Tongue (tissue), 2 donors: ENCODE measurements around the gene MCTP2. TPM values are rescaled to one million over a fixed set of nuclear protein-coding genes. Genes with fewer than 3 reads are reported as not detected.
"Not testable (repeated sequence)": the region's sequence is repeated elsewhere in the genome, so short reads cannot be mapped to it uniquely, and the experiment has no call there.

ENCODE experiments used
- DNase-seq: peaks from one replicate; pipeline ENCODE4 v3.0.0-alpha.2; 2015
- total RNA-seq: library from RNA; depleted of rRNA; stranded (reverse); fragments of >200 nt; gene quantifications from one replicate; pipeline ENCODE4 v1.2.3, GENCODE V29; 2014

MCTP2 gene
- total RNA-seq, 1 donor from 2014 or later = 16.6 TPM

DNA sequence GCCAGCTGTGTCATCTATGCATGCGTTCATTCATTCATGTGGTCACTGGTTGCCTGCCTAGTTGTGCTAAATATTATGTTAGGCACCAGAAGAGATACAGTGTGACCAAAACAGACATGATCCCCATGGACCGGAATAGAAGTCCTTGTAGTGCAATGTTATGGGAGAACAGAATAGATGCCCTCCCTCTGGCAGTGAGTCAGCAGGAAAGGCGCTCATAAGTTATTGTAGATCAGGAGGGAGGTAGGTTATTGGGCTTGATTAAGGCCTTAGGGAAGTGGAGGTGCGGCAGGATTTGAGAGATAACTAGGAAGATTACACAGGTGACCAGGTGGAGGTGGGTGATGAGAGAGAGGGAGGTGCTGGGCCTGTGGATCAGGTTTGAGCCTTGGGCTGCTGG, 5.2 kb downstream of the MCTP2 start:
- DNase-seq = no peak

DNA sequence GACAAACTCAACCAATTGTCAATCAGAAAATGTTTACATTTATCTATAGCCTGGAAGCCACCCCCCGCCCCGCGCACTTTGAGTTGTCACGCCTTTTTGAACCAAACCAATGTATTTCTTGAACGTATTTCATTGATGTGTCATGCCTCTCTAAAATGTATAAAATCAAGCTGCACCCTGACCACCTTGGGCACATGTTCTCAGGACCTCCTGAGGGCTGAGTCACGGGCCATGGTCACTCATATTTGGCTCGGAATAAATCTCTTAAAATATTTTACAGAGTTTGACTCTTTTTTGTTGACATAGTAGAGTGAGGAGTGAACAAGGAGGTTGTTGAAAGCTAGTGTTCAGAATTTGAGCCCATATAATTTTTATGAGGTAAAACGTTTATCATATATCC, 6.5 kb downstream of the MCTP2 start:
- DNase-seq = no peak

- DNase-seq = no peak
Observed at GRCh38 chr15:94238539-94239118, 7.3 kb downstream of the MCTP2 start.

- peak; percentile 46 for DNase-seq
Observed at GRCh38 chr15:94239474-94239873, 8.1 kb downstream of the MCTP2 start.

GRCh38 chr15:94240480-94240879, 9.1 kb downstream of the MCTP2 start:
- DNase-seq = no peak

DNA sequence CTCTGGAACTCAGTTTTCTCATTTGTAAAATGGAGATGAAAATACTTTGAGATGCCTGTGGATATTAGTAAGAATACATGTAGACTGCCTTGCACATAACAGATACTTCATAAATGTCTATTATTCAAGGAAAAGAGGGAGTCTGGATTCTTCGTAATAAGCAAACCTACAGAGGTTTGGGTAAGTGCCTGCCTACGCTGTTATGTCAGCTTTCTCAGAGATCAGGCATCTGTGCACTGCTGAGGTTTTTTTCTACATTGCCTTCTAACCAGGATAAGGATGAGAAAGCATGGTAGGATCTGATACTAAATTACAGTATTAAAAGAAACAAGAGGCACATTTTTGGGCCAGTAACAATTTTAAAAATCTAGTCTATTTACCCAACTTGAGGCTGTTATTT, 10.9 kb downstream of the MCTP2 start:
- no peak for DNase-seq

DNA sequence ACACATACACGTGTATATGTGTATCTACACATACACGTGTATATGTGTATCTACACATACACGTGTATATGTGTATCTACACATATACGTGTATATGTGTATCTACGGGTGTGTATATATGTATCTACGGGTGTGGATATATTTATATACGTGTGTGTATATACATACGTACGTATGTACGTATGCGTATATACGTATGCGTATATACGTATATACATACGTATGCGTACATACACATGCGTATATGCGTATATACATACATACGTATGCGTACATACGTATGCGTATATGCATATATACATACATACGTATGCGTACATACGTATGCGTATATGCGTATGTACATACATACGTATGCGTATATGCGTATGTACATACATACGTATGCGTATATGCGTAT, 11.6 kb downstream of the MCTP2 start:
- DNase-seq = not testable (repeated sequence)

DNA sequence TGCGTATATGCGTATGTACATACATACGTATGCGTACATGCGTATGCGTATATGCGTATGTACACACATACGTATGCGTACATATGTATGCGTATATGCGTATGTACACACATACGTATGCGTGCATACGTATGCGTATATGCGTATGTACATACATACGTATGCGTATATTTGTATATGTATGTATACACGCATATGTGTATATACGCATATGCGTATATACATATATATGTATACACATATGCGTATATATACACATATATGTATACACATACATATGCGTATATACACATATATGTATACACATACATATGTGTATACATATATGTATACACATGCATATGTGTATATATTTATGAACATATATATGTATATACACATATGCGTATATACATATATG, 12.1 kb downstream of the MCTP2 start:
- DNase-seq = no peak

DNA sequence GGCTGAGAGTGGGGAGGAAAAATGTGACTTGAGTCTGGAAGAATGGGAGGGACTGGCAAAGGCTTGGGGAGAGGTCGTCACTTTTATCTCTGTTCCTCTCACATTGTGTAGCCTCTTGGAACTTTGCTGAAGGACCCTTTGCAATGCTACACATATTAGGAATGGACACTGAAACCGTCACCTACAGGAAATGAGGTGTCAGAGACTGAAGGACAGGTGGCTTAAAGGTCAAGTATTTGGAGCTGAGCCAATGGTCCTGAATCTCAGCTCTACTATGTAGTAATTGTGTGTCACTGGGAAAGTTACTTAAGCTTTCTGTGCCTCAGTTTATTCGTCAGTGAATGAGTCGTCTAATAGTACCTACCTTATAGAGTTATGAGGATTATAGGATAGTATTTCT, 14.7 kb downstream of the MCTP2 start:
- no peak for DNase-seq

DNA sequence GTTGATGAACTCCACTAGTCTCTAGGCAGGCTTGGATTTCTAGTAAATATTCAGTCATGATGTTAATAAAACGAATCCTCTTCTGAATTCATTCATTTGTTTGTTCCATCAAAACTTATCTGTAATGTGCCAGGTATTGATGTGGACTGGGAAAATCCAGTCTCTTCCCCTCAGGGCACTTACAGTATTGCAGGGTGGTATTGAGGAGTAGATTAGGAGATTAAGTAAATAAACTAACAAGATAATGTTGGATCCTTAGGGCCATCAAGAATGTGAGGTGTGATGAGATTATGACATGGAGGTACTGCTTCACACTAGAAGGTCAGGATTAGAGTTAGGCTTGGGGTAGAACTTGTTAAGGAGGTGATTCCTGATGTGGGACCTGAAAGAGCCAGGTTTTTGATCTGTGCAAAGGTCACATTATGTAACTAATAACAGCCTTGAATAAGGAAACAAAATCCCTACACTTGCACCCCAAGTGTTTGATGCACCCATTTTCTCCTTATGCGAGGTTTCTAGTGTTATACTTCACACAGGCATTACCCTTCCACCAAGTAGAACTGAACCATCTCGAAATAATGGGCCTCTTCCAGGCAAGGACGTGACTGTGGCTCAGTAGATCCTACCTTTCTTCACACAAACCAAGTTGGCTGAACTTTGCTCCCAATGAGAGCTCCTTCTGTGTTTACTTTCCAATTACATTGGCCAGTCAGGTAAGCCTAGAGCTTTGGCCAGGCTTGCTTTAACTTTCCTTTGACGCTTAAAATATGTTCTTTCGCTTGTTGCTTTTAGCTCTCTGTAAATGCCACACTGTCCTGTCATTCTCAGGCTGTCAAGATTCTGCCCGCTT, 16.7 kb downstream of the MCTP2 start:
- no peak for DNase-seq

- no peak for DNase-seq
Observed at GRCh38 chr15:94250801-94251200, 19.4 kb downstream of the MCTP2 start.

GRCh38 chr15:94252223-94252766, 20.9 kb downstream of the MCTP2 start:
- no peak for DNase-seq

GRCh38 chr15:94252906-94253491, 21.6 kb downstream of the MCTP2 start:
- DNase-seq = no peak

- DNase-seq = no peak
Observed at GRCh38 chr15:94253742-94254141, 22.4 kb downstream of the MCTP2 start.

GRCh38 chr15:94255540-94255939, 24.2 kb downstream of the MCTP2 start:
- no peak for DNase-seq

GRCh38 chr15:94256511-94256910, 25.1 kb downstream of the MCTP2 start:
- no peak for DNase-seq

DNA sequence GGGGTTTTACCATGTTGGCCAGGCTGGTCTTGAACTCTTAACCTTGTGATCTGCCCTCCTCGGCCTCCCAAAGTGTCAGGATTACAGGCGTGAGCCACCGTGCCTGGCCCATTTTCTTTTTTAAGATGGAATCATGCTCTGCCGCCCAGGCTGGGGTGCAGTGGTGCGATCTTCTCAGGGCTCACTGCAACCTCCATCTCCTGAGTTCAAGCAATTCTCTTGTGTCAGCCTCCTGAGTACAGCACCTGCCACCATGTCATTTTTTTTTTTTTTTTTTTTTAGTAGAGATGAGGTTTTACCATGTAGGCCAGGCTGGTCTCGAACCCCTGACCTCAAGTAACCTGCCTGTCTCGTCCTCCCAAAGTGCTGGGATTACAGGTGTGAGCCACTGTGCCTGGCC, 26.4 kb downstream of the MCTP2 start:
- DNase-seq = not testable (repeated sequence)

GRCh38 chr15:94258246-94258645, 26.9 kb downstream of the MCTP2 start:
- DNase-seq = no peak

GRCh38 chr15:94259121-94259751, 27.9 kb downstream of the MCTP2 start:
- DNase-seq = no peak

DNA sequence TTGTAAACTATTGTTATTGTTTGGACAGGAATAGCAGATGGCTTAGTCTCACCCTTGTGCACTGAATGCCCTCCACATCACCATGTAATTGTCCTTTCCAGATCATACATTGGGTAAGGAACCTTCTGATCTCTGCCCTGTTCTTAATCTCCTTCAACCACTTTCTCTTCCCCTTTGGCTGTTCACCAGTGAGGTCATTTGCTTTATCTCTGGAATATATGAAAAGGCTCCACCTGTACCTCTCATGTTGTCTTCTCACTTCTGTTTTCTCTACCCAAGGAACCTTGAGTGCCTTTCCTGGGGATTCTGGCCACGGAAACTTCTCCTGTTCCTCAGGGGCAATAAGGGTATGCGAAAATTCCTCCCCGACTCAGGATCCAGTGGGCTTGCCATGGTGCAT, 28.5 kb downstream of the MCTP2 start:
- DNase-seq = no peak

GRCh38 chr15:94262201-94262600, 30.8 kb downstream of the MCTP2 start:
- DNase-seq = no peak

- peak; percentile 6 for DNase-seq
Observed at GRCh38 chr15:94263341-94264273, 32.2 kb downstream of the MCTP2 start.
